Raji (cell line): ENCODE measurements around the gene ACSM6.

Experiments
- POLR2A ChIP-seq: IDR thresholded peaks from 2 replicates; pipeline ENCODE4 v1.6.1; 2011; ENCODE audit warnings: low read depth, low read length, control low read depth; ENCODE audit not compliant: insufficient read depth

The ACSM6 gene

DNA sequence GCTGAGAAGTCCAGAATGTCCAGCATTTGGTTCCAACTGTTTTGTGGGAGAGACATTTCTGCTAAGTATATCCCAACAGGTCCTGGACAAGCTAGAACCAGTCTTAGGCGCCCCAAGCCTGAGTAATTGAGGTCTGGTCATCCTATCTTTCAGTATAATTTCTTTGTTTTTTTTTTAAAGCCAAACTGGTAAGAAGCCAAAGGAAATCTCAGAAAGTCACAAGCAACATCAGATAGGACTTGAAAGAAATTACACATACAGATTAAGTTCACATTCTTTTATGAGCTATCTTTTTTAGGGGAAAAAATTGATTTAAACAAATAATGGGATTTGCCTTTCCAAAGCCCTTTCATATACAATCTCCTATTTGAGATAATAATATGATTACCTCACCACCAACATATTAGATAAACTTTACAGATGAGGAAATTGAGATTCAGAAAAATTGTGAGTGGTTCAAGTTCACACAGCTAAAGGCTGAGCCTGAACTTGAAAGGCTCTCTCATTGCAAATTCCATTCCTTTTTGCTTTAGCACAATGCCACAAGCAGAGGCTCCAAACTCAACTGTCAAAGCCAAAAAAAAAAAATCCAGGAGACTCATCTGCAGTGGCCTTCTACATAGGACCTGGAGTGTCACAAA, 81.8 kb downstream of the ACSM6 start:
- no peak for TF ChIP-seq POLR2A

DNA sequence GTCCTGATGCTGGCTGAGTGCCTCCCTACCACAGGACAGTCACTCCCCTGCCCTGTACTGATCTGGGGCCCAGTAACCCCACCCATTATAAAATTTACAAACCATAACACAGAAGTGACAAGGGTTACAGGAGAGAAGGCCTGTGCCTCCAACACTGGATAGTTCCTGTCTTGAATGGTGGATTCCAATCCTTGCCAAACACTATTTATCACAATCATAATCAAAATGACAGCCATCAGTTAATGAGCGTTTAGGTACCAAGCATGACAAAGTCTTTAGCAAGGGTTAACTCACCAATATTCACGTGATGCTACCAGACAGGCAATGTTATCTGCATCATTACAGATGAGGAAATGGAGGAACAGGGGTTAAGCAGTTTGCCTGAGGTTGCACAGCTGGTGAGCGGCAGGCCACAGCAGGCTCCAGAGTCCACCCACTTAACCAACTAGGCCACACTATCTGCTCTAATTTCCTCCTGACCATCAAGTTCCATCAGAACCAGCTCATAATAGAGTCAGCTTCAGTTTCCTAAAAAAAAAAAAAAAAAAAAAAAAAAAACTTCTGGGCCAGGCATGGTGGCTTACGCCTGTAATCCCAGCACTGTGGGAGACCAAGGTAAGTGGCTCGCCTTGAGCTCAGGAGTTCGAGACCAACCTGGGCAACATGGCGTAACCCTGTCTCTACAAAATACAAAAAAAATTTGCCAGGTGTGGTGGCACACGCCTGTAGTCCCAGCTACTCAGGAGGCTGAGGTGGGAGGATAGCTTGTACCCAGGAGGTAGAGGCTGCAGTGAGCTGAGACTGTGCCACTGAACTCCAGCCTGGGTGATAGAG, 82.5 kb downstream of the ACSM6 start:
- TF ChIP-seq POLR2A: no peak

DNA sequence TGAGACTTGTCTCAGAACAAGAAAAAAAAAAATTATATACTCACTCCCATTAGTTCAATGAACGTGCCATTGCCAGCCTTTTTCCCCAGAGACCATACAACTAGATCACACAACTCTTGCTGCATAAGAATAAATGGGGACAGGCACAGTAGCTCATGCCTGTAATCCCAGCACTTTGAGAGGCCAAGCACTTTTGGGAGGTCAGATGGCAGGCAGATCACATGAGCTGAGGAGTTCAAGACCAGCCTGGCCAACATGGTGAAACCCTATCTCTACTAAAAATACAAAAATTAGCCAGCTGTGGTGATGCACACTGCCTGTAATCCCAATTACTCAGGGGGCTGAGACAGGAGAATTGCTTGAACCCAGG, 83.1 kb downstream of the ACSM6 start:
- TF ChIP-seq POLR2A: no peak

DNA sequence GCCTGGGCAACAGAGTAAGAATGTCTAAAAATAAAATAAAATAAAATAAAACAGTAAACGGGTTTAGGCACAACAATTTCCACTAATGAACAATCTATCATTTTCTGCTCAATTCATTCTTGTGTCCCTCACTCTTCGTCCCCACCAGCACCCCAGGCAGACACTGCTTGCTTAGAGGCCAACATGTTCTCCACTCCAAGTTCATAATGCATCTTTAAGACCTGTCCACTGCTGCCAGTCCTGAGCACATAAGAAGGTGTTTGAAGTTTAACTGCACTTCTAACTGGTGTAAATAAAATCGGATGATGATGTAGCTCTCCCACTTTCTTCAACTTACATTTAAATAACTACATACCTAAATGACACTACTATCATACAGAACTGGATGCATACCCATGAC, 83.6 kb downstream of the ACSM6 start:
- no peak for TF ChIP-seq POLR2A
